Glomerular endothelial cell (primary cell): ENCODE measurements around the gene RASAL2. TPM values are rescaled to one million over a fixed set of nuclear protein-coding genes. Genes with fewer than 3 reads are reported as not detected.

ENCODE experiments used
- DNase-seq: peaks from one replicate; pipeline ENCODE4 v3.0.0-alpha.2; 2011; ENCODE audit warnings: low read depth, low spot score; ENCODE audit errors: extremely low read depth
- total RNA-seq: library from RNA; depleted of rRNA; stranded (reverse); fragments of >200 nt; gene quantifications from 2 replicates; pipeline ENCODE4 v1.2.3, GENCODE V29; 2015

Gene RASAL2
- 30.2 and 35.9 TPM in 2 replicates for total RNA-seq

- no peak for DNase-seq
These were observed at the start of gene RASAL2 for GRCh38 chr1:178093951-178094738. TSS of gene RASAL2 (plus strand) at chr1:178094104. CDS start at chr1:178094493, 389 bp downstream.

- DNase-seq = no peak
These were observed 47.2 kb upstream of the RASAL2 start for GRCh38 chr1:178046591-178047270.

DNA sequence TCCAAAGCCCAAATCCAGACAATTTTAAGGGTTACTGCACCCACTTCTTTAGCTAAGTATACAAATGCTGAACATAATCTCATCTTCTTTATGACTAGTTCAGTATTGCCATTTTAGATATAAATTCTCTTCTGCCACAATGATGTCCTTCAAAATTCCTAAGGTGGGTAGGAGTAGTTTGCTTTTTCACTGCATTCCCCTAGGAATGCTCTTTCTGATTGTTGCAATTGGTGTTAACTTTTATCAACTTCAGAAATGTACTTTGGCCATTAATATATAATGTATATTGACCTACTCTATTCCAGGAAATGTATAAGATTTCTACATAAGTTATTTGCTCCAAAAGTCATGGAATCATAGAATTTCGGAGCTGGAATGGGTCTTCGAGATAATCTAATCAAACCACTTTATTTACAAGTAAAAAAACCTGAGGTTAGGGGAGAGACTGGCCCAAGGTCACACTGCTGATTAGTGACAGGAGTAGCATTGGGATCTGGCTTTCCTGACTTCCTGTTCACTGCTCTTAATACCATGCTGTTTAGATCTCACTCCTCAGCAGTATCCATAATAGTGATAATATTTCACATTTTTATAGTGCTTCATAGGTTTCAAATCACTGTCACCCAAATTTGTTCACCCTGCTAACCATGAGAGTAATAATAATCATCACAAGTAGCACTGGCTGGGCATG lies 46.4 kb upstream of the RASAL2 start:
- no peak for DNase-seq

DNA sequence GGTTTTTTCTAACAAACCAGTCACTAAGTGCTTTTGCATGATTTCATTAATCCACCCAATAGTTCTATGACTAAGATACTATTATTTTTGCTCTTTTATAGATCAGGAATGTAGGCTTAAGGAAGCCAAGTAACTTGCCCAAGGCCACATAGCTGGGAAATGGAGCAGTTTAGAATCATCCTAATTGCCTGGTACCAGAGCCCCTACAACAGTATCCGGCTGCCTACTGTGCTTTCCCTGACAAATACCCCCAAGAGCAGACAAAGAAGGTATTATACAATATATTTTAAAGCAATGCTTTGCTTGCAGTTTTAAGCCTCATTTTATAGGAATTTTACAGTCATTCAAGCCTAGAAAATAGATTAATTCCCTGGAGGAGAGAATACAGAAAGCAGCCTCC lies 45.5 kb upstream of the RASAL2 start:
- no peak for DNase-seq

GRCh38 chr1:178048883-178049282 lies 45.0 kb upstream of the RASAL2 start:
- DNase-seq = no peak

- DNase-seq = no peak
These were observed 43.8 kb upstream of the RASAL2 start for GRCh38 chr1:178050084-178050483.

- DNase-seq = no peak
These were observed 42.8 kb upstream of the RASAL2 start for GRCh38 chr1:178051071-178051470.

- DNase-seq = no peak
These were observed 41.0 kb upstream of the RASAL2 start for GRCh38 chr1:178052650-178053461.

DNA sequence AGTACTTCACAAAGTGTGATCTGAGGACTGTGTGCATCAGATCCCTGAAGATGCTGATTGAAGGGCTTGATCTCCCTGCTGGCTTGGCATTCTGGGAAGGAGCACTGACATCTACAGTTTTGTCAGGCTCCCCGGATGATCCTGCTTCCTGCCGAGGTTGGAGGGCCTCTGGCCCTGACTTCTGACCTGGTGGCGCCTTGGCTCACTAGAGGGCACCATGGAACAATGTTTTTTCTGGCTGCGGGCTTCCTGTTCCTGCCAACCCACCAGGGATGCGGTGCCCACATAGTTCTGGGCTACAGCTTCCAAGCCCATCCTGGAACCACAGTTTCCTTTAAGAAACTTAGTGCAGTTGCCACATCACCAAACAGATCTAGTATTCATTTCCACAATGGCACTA lies 38.8 kb upstream of the RASAL2 start:
- DNase-seq = no peak

- no peak for DNase-seq
These were observed 38.0 kb upstream of the RASAL2 start for GRCh38 chr1:178055779-178056471.

GRCh38 chr1:178057141-178057765 lies 36.7 kb upstream of the RASAL2 start:
- no peak for DNase-seq

GRCh38 chr1:178057912-178058534 lies 35.9 kb upstream of the RASAL2 start:
- DNase-seq = no peak

DNA sequence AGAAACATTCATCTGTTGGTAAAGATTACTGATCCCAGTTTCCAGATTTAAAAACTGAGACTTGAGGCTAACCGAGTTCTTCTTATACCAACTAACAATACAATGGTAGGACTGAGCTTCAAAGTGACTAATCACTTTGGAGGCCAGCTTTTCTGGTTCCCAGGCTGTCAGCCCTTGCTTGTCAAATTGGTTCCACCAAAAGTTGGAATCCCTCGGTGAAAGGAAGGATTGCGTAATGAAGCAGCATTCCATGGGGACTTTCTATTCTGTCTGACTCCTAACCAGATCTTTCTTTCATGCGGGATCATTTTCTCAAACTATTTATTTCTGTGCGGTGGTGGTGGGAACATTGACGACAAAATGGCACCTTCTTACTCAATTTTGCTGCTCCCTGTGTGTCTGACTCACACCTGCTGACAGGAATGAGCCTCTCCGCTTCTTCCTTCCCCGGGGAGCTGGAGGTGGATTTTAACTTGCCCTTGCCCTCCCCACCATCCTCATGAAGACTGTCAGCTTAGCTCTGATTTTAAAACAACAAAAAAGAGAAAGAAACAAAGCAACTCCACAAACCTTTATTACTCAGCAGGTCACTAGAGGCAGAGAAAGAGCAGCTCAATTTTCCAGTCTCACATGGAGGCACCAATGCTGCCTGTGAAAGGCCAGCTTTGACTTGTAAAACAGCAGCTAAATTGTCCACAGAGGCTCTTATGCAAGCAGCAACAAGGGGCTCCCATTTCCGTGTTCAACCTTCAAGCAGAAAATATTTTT lies 32.9 kb upstream of the RASAL2 start:
- DNase-seq = no peak

DNA sequence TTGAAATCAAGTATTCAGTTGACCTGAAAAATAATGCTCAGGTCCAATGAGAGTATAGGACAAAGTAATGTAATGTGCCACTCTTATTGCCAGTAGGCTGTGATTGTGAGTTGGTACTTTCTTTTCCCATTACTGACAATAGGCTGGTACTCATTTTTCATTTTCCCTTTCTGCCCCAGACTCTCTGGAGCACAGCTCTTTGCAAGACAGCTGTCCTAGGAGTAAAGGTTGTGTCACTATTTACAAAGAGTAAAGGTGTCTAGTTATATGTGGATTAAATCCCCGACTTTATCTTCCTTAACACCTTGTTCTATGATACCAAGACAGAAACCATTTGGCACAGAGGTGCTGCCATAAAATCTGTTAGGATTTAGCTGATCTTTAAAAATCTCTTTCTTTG lies 32.3 kb upstream of the RASAL2 start:
- DNase-seq = no peak

- no peak for DNase-seq
These were observed 29.6 kb upstream of the RASAL2 start for GRCh38 chr1:178064191-178064821.

GRCh38 chr1:178065250-178065649 lies 28.7 kb upstream of the RASAL2 start:
- no peak for DNase-seq

DNA sequence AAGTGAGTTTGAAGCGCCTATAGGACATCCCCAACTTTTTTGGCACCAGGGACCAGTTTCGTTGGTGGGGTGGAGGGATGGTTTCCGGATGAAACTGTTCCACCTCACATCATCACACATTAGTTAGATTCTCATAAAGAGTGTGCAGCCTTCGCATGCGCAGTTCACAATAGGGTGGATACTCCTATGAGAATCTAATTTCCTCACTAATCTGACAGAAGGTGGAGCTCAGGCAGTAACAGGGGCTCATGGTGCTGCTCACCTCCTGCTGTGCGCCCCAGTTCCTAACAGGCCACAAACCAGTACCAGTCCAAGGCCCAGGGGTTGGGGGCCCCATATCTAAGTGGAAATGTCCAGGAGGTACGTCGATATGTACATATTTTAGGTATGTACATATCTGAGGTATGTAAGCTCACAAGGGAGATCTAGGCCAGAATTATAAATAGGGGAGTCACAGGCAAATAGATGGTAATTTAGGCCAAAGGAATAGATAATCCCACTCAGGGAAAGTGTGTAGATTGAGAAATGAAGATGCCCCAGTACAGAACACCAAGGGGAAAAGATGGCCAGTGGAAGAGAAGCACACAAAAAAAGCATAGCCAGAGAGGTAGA lies 27.5 kb upstream of the RASAL2 start:
- no peak for DNase-seq
